ENCODE data around the gene RCAN1.

DNA sequence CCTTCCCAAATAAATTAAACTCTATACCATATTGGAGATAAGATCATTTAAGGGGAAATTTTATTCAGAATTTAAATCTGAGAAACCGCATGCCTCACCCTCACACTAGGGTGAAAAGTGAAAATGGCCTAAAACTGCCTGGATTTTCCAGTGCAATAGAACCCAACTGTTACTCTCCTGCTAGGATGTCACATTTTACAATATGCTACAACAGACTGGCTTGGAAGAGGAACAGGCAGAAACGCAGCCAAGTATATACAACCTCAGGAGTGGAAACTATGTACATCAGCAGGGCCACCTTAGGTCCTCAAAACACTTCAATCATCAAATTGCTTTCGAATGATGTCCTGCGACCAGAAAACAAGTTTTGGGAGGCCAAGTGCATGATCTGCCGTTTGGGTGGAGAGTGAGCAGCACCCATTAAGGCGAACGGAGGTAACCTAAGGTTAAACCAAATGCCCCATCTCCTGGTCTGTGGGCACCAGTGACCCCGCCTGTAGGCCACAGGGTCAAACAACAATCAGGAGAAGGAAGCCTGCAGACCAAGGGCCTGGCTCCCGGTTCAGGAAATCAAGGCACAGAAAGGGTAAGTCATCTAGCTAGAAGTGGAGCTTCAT, 4.9 kb downstream of the RCAN1 start:
- TF ChIP-seq TEAD4 (IDR thresholded peaks at IDR 0.05) (no peak), TAF1 (IDR thresholded peaks at IDR 0.05; ENCODE audit: low read depth) (no peak), CEBPB (IDR thresholded peaks at IDR 0.05) (no peak), TCF12 (IDR thresholded peaks at IDR 0.05; ENCODE audit: low read depth) (no peak), FOXM1 (IDR thresholded peaks at IDR 0.05; ENCODE audit: borderline replicate concordance, low read depth) (no peak), RAD21 (IDR thresholded peaks at IDR 0.05; ENCODE audit: low read depth) (no peak), CREB1 (IDR thresholded peaks at IDR 0.05; ENCODE audit: low read depth) (no peak), YY1 (IDR thresholded peaks at IDR 0.05; ENCODE audit: low read depth) (no peak), EGR1 (IDR thresholded peaks at IDR 0.05) (no peak)
- TF ChIP-seq, protein P1, sequence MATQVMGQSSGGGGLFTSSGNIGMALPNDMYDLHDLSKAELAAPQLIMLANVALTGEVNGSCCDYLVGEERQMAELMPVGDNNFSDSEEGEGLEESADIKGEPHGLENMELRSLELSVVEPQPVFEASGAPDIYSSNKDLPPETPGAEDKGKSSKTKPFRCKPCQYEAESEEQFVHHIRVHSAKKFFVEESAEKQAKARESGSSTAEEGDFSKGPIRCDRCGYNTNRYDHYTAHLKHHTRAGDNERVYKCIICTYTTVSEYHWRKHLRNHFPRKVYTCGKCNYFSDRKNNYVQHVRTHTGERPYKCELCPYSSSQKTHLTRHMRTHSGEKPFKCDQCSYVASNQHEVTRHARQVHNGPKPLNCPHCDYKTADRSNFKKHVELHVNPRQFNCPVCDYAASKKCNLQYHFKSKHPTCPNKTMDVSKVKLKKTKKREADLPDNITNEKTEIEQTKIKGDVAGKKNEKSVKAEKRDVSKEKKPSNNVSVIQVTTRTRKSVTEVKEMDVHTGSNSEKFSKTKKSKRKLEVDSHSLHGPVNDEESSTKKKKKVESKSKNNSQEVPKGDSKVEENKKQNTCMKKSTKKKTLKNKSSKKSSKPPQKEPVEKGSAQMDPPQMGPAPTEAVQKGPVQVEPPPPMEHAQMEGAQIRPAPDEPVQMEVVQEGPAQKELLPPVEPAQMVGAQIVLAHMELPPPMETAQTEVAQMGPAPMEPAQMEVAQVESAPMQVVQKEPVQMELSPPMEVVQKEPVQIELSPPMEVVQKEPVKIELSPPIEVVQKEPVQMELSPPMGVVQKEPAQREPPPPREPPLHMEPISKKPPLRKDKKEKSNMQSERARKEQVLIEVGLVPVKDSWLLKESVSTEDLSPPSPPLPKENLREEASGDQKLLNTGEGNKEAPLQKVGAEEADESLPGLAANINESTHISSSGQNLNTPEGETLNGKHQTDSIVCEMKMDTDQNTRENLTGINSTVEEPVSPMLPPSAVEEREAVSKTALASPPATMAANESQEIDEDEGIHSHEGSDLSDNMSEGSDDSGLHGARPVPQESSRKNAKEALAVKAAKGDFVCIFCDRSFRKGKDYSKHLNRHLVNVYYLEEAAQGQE (IDR thresholded peaks at IDR 0.05; ENCODE audit: low read depth) = no peak
- TF ChIP-seq, protein P2, sequence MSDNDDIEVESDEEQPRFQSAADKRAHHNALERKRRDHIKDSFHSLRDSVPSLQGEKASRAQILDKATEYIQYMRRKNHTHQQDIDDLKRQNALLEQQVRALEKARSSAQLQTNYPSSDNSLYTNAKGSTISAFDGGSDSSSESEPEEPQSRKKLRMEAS (IDR thresholded peaks at IDR 0.05) = no peak

All from Ishikawa (cell line).